Epidermal melanocyte (primary cell): ENCODE measurements around the gene TNRC6A.

ENCODE experiments used
- DNase-seq: peaks from one replicate; pipeline ENCODE4 v3.0.0; 2011; ENCODE audit warnings: low spot score; ENCODE audit not compliant: insufficient read length

The TNRC6A gene

DNA sequence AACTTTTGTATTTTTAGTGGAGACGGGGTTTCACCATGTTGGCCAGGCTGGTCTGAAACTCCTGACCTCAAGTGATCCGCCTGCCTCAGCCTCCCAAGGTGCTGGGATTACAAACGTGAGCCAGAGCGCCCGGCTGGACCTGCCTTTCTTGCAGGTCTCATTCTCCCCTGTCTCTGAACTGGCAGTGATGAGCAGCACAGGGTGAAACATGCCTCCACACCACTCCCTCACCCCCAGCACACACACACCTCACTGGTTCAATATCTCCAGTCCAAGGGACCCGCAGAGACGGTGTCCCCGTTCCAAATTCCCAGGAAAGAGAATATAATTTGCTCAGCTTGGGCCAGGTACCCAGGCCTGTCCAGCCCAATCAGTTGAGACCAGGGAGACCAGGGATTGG is 139.6 kb downstream of the TNRC6A start:
- DNase-seq: no peak

DNA sequence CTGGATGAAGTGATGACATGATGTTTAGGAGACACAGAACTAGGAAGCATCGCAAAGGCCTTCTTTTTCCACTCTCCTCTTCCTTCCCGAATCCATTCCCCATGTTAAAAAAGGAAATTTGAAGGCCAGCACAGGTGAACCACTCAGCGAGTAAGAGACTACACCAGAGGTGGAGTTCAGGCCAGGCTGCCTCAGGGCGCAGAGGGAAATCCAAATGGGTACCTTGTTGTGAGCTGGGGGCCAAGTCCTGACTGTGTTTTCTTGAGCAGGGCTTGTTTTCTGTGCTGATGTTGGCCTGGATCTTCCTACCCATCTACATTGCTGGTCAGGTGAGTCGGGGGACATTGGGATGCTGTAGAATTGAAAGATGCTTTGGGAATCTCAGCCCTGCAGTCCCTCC is 142.4 kb downstream of the TNRC6A start:
- no peak for DNase-seq

- DNase-seq: no peak
Observed at GRCh38 chr16:24873028-24873427, 143.6 kb downstream of the TNRC6A start.

- no peak for DNase-seq
Observed at GRCh38 chr16:24875466-24875865, 146.0 kb downstream of the TNRC6A start.
